Measurements from ENCODE around the gene GGCT.

Gene GGCT

DNA sequence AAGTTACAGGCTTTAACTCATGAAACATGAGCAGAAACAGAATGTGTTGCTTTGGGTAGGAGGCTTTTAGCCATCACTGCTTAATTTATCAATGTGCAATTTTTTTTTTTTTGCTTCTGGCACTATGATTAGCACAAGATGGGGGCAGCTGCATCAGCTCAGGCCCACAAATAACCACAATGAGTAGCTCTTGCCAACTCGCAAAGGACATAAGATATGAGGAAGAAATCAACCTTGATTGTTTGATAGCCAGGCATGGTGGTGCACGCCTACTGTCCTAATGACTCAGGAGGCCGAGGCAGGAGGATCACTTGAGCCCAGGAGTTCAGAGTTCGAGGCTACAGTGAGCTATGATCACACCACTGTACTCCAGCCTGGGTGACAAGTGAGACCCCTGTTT is 38.4 kb downstream of the GGCT start:
- TF ChIP-seq CTCF (IDR thresholded peaks at IDR 0.05; ENCODE audit: low read depth, low read length) = no peak
- no peak overlapping the region for H3K27ac ChIP-seq
- no peak for DNase-seq
- no peaks in the 10 kb centered on the region for H3K27me3 ChIP-seq (ENCODE audit: insufficient read depth, low read depth, severe bottlenecking)
- H3K36me3 ChIP-seq = no peaks in the 10 kb centered on the region
- H3K9me3 ChIP-seq (ENCODE audit: severe bottlenecking) = no peaks in the 10 kb centered on the region
- H3K4me3 ChIP-seq (ENCODE audit: low read depth, low read length) = no peak overlapping the region

DNA sequence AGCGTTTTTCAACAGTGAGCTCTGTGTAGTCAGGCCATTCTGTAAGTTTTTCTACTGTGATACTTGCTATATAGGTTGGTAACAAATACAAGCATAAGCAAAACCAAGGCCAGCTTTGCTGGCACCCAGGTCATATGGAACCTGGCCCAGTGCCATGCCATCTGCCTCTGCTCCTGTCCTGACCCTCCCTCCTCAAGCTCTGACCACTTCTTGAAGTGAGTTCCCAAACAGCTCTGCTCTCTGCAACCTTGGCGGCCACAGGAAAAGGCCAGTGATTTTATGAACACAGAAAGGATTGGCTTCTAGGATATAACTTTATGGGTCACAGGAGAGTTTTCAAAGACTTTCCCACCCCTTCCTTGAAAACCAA is 38.8 kb downstream of the GGCT start:
- no peak for TF ChIP-seq CTCF (IDR thresholded peaks at IDR 0.05; ENCODE audit: low read depth, low read length)
- H3K27ac ChIP-seq = no peak overlapping the region
- H3K9me3 ChIP-seq (ENCODE audit: severe bottlenecking) = no peaks in the 10 kb centered on the region
- no peak overlapping the region for H3K4me3 ChIP-seq (ENCODE audit: low read depth, low read length)
- DNase-seq = no peak
- H3K27me3 ChIP-seq (ENCODE audit: insufficient read depth, low read depth, severe bottlenecking) = no peaks in the 10 kb centered on the region
- H3K36me3 ChIP-seq = no peaks in the 10 kb centered on the region

DNA sequence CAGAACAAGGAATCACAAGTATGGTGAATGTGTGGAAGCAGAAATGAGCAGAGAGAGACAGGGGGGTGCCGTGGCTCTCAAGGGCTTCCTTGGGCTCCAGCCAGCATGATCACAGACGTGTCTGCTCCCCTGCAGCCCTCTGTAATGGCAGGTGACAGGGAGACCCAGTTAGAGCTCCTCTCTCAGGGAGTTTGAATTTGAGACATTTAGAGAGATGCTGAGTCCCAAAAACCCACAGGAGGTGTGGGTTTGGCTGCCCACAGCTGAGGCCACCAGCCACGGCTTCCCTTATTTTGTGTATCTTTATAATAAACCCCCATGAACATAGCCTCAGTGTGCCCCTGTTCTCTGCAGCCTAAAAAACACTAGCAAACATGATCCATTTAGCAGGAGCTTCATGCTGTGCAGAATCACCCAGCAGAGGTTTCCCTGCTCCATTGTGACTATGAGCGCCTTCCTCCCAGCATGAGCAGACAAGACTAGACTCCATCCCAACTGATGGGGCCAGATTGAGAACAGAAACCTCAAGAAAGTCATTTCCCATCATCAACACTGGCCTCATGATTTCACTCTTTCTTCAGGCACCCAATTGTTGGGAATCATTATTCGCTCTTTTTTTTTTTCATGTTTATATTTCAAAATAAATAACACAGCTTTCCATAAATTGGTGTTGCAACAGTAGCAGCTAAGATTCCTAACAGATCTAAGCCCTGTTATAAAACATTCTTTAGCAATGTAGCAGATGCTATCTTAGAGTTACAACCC is 39.4 kb downstream of the GGCT start:
- H3K4me3 ChIP-seq (ENCODE audit: low read depth, low read length) = no peak overlapping the region
- no peaks in the 10 kb centered on the region for H3K9me3 ChIP-seq (ENCODE audit: severe bottlenecking)
- TF ChIP-seq CTCF (IDR thresholded peaks at IDR 0.05; ENCODE audit: low read depth, low read length) = no peak
- H3K36me3 ChIP-seq = no peaks in the 10 kb centered on the region
- no peak for DNase-seq
- H3K27me3 ChIP-seq (ENCODE audit: insufficient read depth, low read depth, severe bottlenecking) = no peaks in the 10 kb centered on the region
- H3K27ac ChIP-seq = no peak overlapping the region

DNA sequence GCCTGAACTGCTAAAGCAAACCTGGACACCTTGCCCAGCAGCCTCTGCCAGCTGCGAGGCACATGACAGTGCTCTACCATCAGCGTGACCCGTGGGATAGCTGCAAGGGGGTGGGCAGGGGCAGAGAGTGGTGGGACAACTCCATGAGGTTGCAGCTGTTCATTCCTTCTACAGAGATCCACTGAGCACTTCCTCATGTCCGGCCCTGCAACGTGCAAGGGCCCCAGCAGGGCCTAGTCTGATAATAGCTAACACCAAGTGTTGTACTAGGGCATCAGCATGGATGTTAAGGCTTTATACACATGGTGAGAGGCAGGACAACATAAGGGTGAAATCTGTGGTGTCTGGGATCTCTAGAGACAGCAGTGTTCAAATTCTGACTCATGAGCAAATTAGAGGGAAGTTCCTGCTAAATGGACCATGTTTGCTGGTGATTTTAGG is 40.4 kb downstream of the GGCT start:
- no peaks in the 10 kb centered on the region for H3K36me3 ChIP-seq
- no peak for TF ChIP-seq CTCF (IDR thresholded peaks at IDR 0.05; ENCODE audit: low read depth, low read length)
- DNase-seq = no peak
- no peak overlapping the region for H3K27ac ChIP-seq
- H3K27me3 ChIP-seq (ENCODE audit: insufficient read depth, low read depth, severe bottlenecking) = no peaks in the 10 kb centered on the region
- H3K4me3 ChIP-seq (ENCODE audit: low read depth, low read length) = no peak overlapping the region
- H3K9me3 ChIP-seq (ENCODE audit: severe bottlenecking) = no peaks in the 10 kb centered on the region

DNA sequence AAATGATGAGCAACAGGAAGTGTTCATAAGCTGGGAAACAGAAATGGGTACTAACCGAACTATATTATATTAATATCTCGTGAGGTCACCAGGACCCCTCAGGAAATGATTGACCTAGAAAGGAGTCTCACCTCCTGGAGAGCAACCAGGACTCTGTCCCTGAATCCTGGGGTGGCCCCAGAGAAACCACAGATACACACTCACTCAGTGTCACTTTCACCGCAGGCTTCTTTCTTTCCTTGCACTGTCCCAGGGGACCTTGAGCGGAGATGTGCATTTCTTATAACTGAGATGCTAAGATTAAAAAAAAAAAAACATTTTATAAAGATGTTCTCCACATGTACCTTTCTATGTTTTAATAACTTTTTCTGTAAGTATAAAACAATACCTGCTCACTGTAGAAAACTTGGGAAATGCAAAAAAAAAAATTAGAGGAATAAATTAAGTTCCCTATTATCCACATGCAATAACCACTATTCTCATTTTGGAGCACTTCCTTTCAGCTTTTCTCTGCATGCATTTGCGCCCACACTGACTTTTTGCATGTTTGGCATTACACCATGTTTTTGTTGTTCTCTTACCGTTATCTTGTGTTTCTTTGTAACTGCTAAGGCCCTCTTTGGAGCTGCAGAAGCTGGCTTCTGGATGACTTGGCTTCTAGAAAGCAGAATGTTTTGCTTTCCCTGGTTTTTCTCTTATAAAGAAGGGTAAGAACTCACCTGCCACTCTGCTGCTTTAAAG is 41.1 kb downstream of the GGCT start:
- H3K9me3 ChIP-seq (ENCODE audit: severe bottlenecking) = no peaks in the 10 kb centered on the region
- TF ChIP-seq CTCF (IDR thresholded peaks at IDR 0.05; ENCODE audit: low read depth, low read length) = no peak
- H3K4me3 ChIP-seq (ENCODE audit: low read depth, low read length) = no peak overlapping the region
- no peaks in the 10 kb centered on the region for H3K36me3 ChIP-seq
- no peak for DNase-seq
- H3K27me3 ChIP-seq (ENCODE audit: insufficient read depth, low read depth, severe bottlenecking) = no peaks in the 10 kb centered on the region
- H3K27ac ChIP-seq = no peak overlapping the region
